IPS-11a (cell line): ENCODE measurements around the gene SCGB1C1.

ENCODE experiments used
- H3K4me3 ChIP-seq: one replicate; pipeline ENCODE4 v1.5.1; 2013; ENCODE audit warnings: low read depth, low read length, control low read depth

Gene SCGB1C1

GRCh38 chr11:241634-242033, 48.8 kb downstream of the SCGB1C1 start:
- H3K4me3 ChIP-seq = no peak overlapping the region
